ENCODE measurements around the gene FCN3. TPM values are rescaled to one million over a fixed set of nuclear protein-coding genes. Genes with fewer than 3 reads are reported as not detected.
A peak's percentile ranks its signal among the peaks of the same experiment; 100 is the strongest.

Gene FCN3
- total and polyA plus RNA-seq, 10 of the 15 experiments (the other 5 are each of a cell fraction or from before 2014, with no cell fraction given), result 0.28 TPM; not detected in 9

DNA sequence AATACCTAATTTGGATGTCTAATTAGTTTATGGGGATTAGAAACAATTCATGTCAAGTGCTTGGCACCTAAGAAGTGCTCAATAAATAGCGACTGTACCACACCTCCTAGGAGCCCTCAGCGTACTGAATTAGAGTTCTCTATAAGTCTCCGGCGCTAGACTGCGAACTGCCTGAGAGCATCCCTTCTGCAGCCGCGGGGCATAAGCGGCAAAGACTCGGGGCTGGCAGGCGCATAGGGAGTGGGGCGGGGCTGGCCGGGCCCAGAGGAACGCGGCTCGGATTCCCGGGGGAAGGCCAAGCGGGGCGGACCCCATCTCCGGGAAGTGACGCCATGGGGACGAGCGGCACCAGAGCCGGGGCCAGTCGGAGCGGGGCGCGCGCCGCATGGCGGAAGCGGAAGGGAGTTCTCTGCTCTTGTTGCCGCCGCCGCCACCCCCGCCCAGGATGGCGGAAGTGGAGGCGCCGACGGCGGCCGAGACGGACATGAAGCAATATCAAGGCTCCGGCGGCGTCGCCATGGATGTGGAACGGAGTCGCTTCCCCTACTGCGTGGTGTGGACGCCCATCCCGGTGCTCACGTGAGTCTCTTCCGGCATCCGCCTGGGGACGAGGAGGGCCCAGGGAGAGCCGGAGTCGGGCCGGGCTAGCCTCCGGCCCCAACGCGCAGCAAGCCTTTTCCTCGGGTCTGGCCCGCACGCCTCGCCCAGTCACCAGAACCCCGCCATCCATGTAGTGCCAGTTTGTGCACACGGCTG lies 52.6 kb downstream of the FCN3 start, which contains the start of gene TMEM222 (continued):
- TF ChIP-seq, protein P1, sequence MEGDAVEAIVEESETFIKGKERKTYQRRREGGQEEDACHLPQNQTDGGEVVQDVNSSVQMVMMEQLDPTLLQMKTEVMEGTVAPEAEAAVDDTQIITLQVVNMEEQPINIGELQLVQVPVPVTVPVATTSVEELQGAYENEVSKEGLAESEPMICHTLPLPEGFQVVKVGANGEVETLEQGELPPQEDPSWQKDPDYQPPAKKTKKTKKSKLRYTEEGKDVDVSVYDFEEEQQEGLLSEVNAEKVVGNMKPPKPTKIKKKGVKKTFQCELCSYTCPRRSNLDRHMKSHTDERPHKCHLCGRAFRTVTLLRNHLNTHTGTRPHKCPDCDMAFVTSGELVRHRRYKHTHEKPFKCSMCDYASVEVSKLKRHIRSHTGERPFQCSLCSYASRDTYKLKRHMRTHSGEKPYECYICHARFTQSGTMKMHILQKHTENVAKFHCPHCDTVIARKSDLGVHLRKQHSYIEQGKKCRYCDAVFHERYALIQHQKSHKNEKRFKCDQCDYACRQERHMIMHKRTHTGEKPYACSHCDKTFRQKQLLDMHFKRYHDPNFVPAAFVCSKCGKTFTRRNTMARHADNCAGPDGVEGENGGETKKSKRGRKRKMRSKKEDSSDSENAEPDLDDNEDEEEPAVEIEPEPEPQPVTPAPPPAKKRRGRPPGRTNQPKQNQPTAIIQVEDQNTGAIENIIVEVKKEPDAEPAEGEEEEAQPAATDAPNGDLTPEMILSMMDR (IDR thresholded peaks at IDR 0.05 in 2 of 3, conservative IDR thresholded peaks at IDR 0.05 in 1 of 3; ENCODE audit: control insufficient read depth in 2 of 3, extremely low read depth in 1 of 3, insufficient read depth in 1 of 3, low read depth in 3 of 3, low read length in 3 of 3), result no peak
- TF ChIP-seq, protein P2, sequence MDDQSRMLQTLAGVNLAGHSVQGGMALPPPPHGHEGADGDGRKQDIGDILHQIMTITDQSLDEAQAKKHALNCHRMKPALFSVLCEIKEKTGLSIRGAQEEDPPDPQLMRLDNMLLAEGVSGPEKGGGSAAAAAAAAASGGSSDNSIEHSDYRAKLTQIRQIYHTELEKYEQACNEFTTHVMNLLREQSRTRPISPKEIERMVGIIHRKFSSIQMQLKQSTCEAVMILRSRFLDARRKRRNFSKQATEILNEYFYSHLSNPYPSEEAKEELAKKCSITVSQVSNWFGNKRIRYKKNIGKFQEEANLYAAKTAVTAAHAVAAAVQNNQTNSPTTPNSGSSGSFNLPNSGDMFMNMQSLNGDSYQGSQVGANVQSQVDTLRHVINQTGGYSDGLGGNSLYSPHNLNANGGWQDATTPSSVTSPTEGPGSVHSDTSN (IDR thresholded peaks at IDR 0.05; ENCODE audit: insufficient replicate concordance, low read depth, low read length), result no peak
- peak; percentile 88 for TF ChIP-seq RELA (IDR thresholded peaks at IDR 0.05; ENCODE audit: borderline replicate concordance, partially characterized antibody)

Small RNA genes within 50 kb of the gene (small RNA-seq; reads per million reads assigned to genes)
- gene RNU6-48P, result not detected

Other genes with a start within 250 kb of the FCN3 start
Only the 7 nearest of the 9 such genes appear.
- gene WDTC1, start 140.2 kb downstream of the FCN3 start, total RNA-seq (2014; rRNA removed), result 14.2 and 15.4 TPM in 2 replicates
- 8.0 and 8.2 TPM in 2 replicates for gene WDTC1, start 140.2 kb downstream of the FCN3 start, total RNA-seq (2014; rRNA removed; fragmentation: Illumina TruSeq; extraction: Trizol)
- gene WDTC1, start 140.2 kb downstream of the FCN3 start, total RNA-seq (2021), result 28.7 and 30.3 TPM in 2 replicates
- 3.1 and 7.2 TPM in 2 replicates for gene WDTC1, start 140.2 kb downstream of the FCN3 start, polyA plus RNA-seq (2011; rRNA removed)
- 12.6 and 19.0 TPM in 2 replicates for gene WDTC1, start 140.2 kb downstream of the FCN3 start, polyA plus RNA-seq (2014; fragmentation: Illumina TruSeq; extraction: Trizol)
- under 1 TPM; 0.21 to 0.26 TPM for gene WDTC1, start 140.2 kb downstream of the FCN3 start, polyA plus RNA-seq (2014; fragmentation: Nextera tagmentation; extraction: Ambion mirVana)
- 15.1 and 17.3 TPM in 2 replicates for gene WDTC1, start 140.2 kb downstream of the FCN3 start, polyA plus RNA-seq (2014; rRNA removed)
- gene WDTC1, start 140.2 kb downstream of the FCN3 start, polyA plus RNA-seq (2016; fragmentation: Nextera tagmentation; extraction: Ambion mirVana), result 1 to 10 TPM; 2.8 to 3.7 TPM
- 29.1 and 38.0 TPM in 2 replicates for gene TMEM222, start 52.7 kb downstream of the FCN3 start, total RNA-seq (2014; rRNA removed)
- gene TMEM222, start 52.7 kb downstream of the FCN3 start, total RNA-seq (2014; rRNA removed; fragmentation: Illumina TruSeq; extraction: Trizol), result 22.5 and 23.9 TPM in 2 replicates
- 39.3 TPM in 2 replicates for gene TMEM222, start 52.7 kb downstream of the FCN3 start, total RNA-seq (2021)
- gene TMEM222, start 52.7 kb downstream of the FCN3 start, polyA plus RNA-seq (2011; rRNA removed), result 12.5 and 27.5 TPM in 2 replicates
- 11.4 and 32.9 TPM in 2 replicates for gene TMEM222, start 52.7 kb downstream of the FCN3 start, polyA plus RNA-seq (2014; fragmentation: Illumina TruSeq; extraction: Trizol)
- gene TMEM222, start 52.7 kb downstream of the FCN3 start, polyA plus RNA-seq (2014; fragmentation: Nextera tagmentation; extraction: Ambion mirVana), result 1 to 10 TPM; 3.8 to 7.8 TPM
- 43.5 and 53.2 TPM in 2 replicates for gene TMEM222, start 52.7 kb downstream of the FCN3 start, polyA plus RNA-seq (2014; rRNA removed)
- gene TMEM222, start 52.7 kb downstream of the FCN3 start, polyA plus RNA-seq (2016; fragmentation: Nextera tagmentation; extraction: Ambion mirVana), result 10 to 100 TPM; 41.1 to 42.4 TPM
- 37.2 and 42.5 TPM in 2 replicates for gene SYTL1, start 32.8 kb downstream of the FCN3 start, total RNA-seq (2014; rRNA removed)
- 6.2 and 8.1 TPM in 2 replicates for gene SYTL1, start 32.8 kb downstream of the FCN3 start, total RNA-seq (2014; rRNA removed; fragmentation: Illumina TruSeq; extraction: Trizol)
- 37.5 and 38.6 TPM in 2 replicates for gene SYTL1, start 32.8 kb downstream of the FCN3 start, total RNA-seq (2021)
- gene SYTL1, start 32.8 kb downstream of the FCN3 start, polyA plus RNA-seq (2011; rRNA removed), result 1.5 and 2.7 TPM in 2 replicates
- 1.2 and 3.7 TPM in 2 replicates for gene SYTL1, start 32.8 kb downstream of the FCN3 start, polyA plus RNA-seq (2014; fragmentation: Illumina TruSeq; extraction: Trizol)
- gene SYTL1, start 32.8 kb downstream of the FCN3 start, polyA plus RNA-seq (2014; fragmentation: Nextera tagmentation; extraction: Ambion mirVana), result 1 to 10 TPM in 1 of 2 experiments, under 1 TPM in 1; 0.72 to 3.5 TPM
- gene SYTL1, start 32.8 kb downstream of the FCN3 start, polyA plus RNA-seq (2014; rRNA removed), result 45.6 and 59.4 TPM in 2 replicates
- gene SYTL1, start 32.8 kb downstream of the FCN3 start, polyA plus RNA-seq (2016; fragmentation: Nextera tagmentation; extraction: Ambion mirVana), result 10 to 100 TPM; 21.5 to 33.9 TPM
- gene MAP3K6, start 7.9 kb downstream of the FCN3 start, total RNA-seq (2014; rRNA removed), result 1.5 and 3.4 TPM in 2 replicates
- 0.31 and 0.83 TPM in 2 replicates for gene MAP3K6, start 7.9 kb downstream of the FCN3 start, total RNA-seq (2014; rRNA removed; fragmentation: Illumina TruSeq; extraction: Trizol)
- 1.6 and 2.5 TPM in 2 replicates for gene MAP3K6, start 7.9 kb downstream of the FCN3 start, total RNA-seq (2021)
- gene MAP3K6, start 7.9 kb downstream of the FCN3 start, polyA plus RNA-seq (2011; rRNA removed), result 0.69 and 1.2 TPM in 2 replicates
- 0.03 and 0.37 TPM in 2 replicates for gene MAP3K6, start 7.9 kb downstream of the FCN3 start, polyA plus RNA-seq (2014; fragmentation: Illumina TruSeq; extraction: Trizol)
- gene MAP3K6, start 7.9 kb downstream of the FCN3 start, polyA plus RNA-seq (2014; fragmentation: Nextera tagmentation; extraction: Ambion mirVana), result under 1 TPM in 1 of 2 experiments, not detected in 1; 0.15 TPM
- gene MAP3K6, start 7.9 kb downstream of the FCN3 start, polyA plus RNA-seq (2014; rRNA removed), result 0.60 and 1.6 TPM in 2 replicates
- 1 to 10 TPM; 1.3 to 1.5 TPM for gene MAP3K6, start 7.9 kb downstream of the FCN3 start, polyA plus RNA-seq (2016; fragmentation: Nextera tagmentation; extraction: Ambion mirVana)
- not detected in 2 replicates for gene CD164L2, start 8.5 kb upstream of the FCN3 start, total RNA-seq (2014; rRNA removed)
- gene CD164L2, start 8.5 kb upstream of the FCN3 start, total RNA-seq (2014; rRNA removed; fragmentation: Illumina TruSeq; extraction: Trizol), result not detected in 2 replicates
- not detected in 2 replicates for gene CD164L2, start 8.5 kb upstream of the FCN3 start, total RNA-seq (2021)
- gene CD164L2, start 8.5 kb upstream of the FCN3 start, polyA plus RNA-seq (2011; rRNA removed), result not detected in 2 replicates
- gene CD164L2, start 8.5 kb upstream of the FCN3 start, polyA plus RNA-seq (2014; fragmentation: Illumina TruSeq; extraction: Trizol), result not detected in 2 replicates
- not detected for gene CD164L2, start 8.5 kb upstream of the FCN3 start, polyA plus RNA-seq (2014; fragmentation: Nextera tagmentation; extraction: Ambion mirVana)
- not detected in 2 replicates for gene CD164L2, start 8.5 kb upstream of the FCN3 start, polyA plus RNA-seq (2014; rRNA removed)
- not detected for gene CD164L2, start 8.5 kb upstream of the FCN3 start, polyA plus RNA-seq (2016; fragmentation: Nextera tagmentation; extraction: Ambion mirVana)
- gene GPR3, start 17.8 kb upstream of the FCN3 start, total RNA-seq (2014; rRNA removed), result 0.16 and 0.45 TPM in 2 replicates
- gene GPR3, start 17.8 kb upstream of the FCN3 start, total RNA-seq (2014; rRNA removed; fragmentation: Illumina TruSeq; extraction: Trizol), result 0.14 TPM in 1 of 2 replicates, not detected in the other
- 0.33 and 0.56 TPM in 2 replicates for gene GPR3, start 17.8 kb upstream of the FCN3 start, total RNA-seq (2021)
- 0.48 and 1.4 TPM in 2 replicates for gene GPR3, start 17.8 kb upstream of the FCN3 start, polyA plus RNA-seq (2011; rRNA removed)
- gene GPR3, start 17.8 kb upstream of the FCN3 start, polyA plus RNA-seq (2014; fragmentation: Illumina TruSeq; extraction: Trizol), result 0.40 and 0.57 TPM in 2 replicates
- not detected for gene GPR3, start 17.8 kb upstream of the FCN3 start, polyA plus RNA-seq (2014; fragmentation: Nextera tagmentation; extraction: Ambion mirVana)
- 0.44 and 0.63 TPM in 2 replicates for gene GPR3, start 17.8 kb upstream of the FCN3 start, polyA plus RNA-seq (2014; rRNA removed)
- under 1 TPM; 0.72 to 0.96 TPM for gene GPR3, start 17.8 kb upstream of the FCN3 start, polyA plus RNA-seq (2016; fragmentation: Nextera tagmentation; extraction: Ambion mirVana)
- 13.5 and 15.6 TPM in 2 replicates for gene WASF2, start 115.3 kb upstream of the FCN3 start, total RNA-seq (2014; rRNA removed)
- 18.4 TPM in 2 replicates for gene WASF2, start 115.3 kb upstream of the FCN3 start, total RNA-seq (2014; rRNA removed; fragmentation: Illumina TruSeq; extraction: Trizol)
- gene WASF2, start 115.3 kb upstream of the FCN3 start, total RNA-seq (2021), result 111 and 112 TPM in 2 replicates
- gene WASF2, start 115.3 kb upstream of the FCN3 start, polyA plus RNA-seq (2011; rRNA removed), result 20.9 and 40.8 TPM in 2 replicates
- gene WASF2, start 115.3 kb upstream of the FCN3 start, polyA plus RNA-seq (2014; fragmentation: Illumina TruSeq; extraction: Trizol), result 67.6 and 74.8 TPM in 2 replicates
- 1 to 10 TPM; 7.0 to 9.3 TPM for gene WASF2, start 115.3 kb upstream of the FCN3 start, polyA plus RNA-seq (2014; fragmentation: Nextera tagmentation; extraction: Ambion mirVana)
- 33.4 and 43.0 TPM in 2 replicates for gene WASF2, start 115.3 kb upstream of the FCN3 start, polyA plus RNA-seq (2014; rRNA removed)
- 100 to 1,000 TPM in 1 of 2 experiments, 10 to 100 TPM in 1; 98.6 to 103 TPM for gene WASF2, start 115.3 kb upstream of the FCN3 start, polyA plus RNA-seq (2016; fragmentation: Nextera tagmentation; extraction: Ambion mirVana)

All from GM12878 (cell line).